PC-3 (cell line): Measurements from ENCODE around the gene CTF1. TPM values are rescaled to one million over a fixed set of nuclear protein-coding genes. Genes with fewer than 3 reads are reported as not detected.

ENCODE experiments used
- ATAC-seq: fragments of 200-7000 bp; cut with Tn5 transposase; 2 replicates; pipeline ENCODE4 v1.9.1; 2020; ENCODE audit warnings: mild to moderate bottlenecking, moderate library complexity
- BruUV-seq: library from RNA; stranded (reverse); fragments of 400-500 nt; replicated peaks from 2 replicates; lab custom pipeline; 2021; lab: Mats Ljungman, UMichigan
- CTCF ChIA-PET: fragments of 300-600 bp; sonication (Branson Sonifier 250); formaldehyde crosslinking; loops from one replicate; lab custom pipeline; 2022; ENCODE audit warnings: antibody characterized with exemption; lab: Charles Lee
- POLR2A ChIA-PET: fragments of 300-600 bp; sonication (Branson Sonifier 250); formaldehyde crosslinking; loops from one replicate; lab custom pipeline; 2022; ENCODE audit warnings: antibody characterized with exemption; ENCODE audit not compliant: unreplicated experiment; lab: Charles Lee
- DNase-seq: peaks from one replicate; pipeline ENCODE4 v3.0.0-alpha.2; 2015
- H2AFZ ChIP-seq: fragments of 300-600 bp; sonication (generic); 2 replicates; pipeline ENCODE4 v1.6.0; 2016; ENCODE audit warnings: antibody characterized with exemption, low read length
- H3F3A ChIP-seq: fragments of 300-600 bp; sonication (generic); one replicate; pipeline ENCODE4 v1.6.0; 2017; ENCODE audit warnings: antibody characterized with exemption, low read length, control low read depth, mild to moderate bottlenecking; ENCODE audit not compliant: unreplicated experiment
- H3K27ac ChIP-seq: fragments of 300-600 bp; sonication (generic); 2 replicates; pipeline ENCODE4 v1.5.1; 2016; ENCODE audit warnings: mild to moderate bottlenecking, low read length
- H3K27me3 ChIP-seq: fragments of 300-600 bp; sonication (generic); 2 replicates; pipeline ENCODE4 v1.6.1; 2016; ENCODE audit warnings: low read length, mixed read lengths
- H3K36me3 ChIP-seq: fragments of 300-600 bp; sonication (generic); 2 replicates; pipeline ENCODE4 v1.6.1; 2016; ENCODE audit warnings: low read depth, mixed run types, low read length, mixed read lengths
- H3K4me1 ChIP-seq: fragments of 300-600 bp; sonication (generic); 2 replicates; pipeline ENCODE4 v1.5.1; 2016; ENCODE audit warnings: low read length; ENCODE audit not compliant: insufficient read depth
- H3K4me2 ChIP-seq: fragments of 300-600 bp; sonication (generic); 2 replicates; pipeline ENCODE4 v1.6.0; 2016; ENCODE audit warnings: low read length
- H3K4me3 ChIP-seq: fragments of 300-600 bp; sonication (generic); 2 replicates; pipeline ENCODE4 v1.5.1; 2016; ENCODE audit warnings: mild to moderate bottlenecking, low read length, mixed read lengths
- H3K79me2 ChIP-seq: fragments of 300-600 bp; sonication (generic); 2 replicates; pipeline ENCODE4 v1.6.1; 2017; ENCODE audit warnings: low read length, mixed read lengths
- H3K9ac ChIP-seq: fragments of 300-600 bp; sonication (generic); 2 replicates; pipeline ENCODE4 v1.6.0; 2016; ENCODE audit warnings: mild to moderate bottlenecking, low read length
- H3K9me2 ChIP-seq: fragments of 300-600 bp; sonication (generic); replicated peaks from 2 replicates; pipeline ENCODE4 v1.6.1; 2016; ENCODE audit warnings: mixed run types, low read length, mixed read lengths
- H3K9me3 ChIP-seq: fragments of 300-600 bp; sonication (generic); 2 replicates; pipeline ENCODE4 v1.6.1; 2016; ENCODE audit warnings: low read length, mixed read lengths
- H4K20me1 ChIP-seq: fragments of 300-600 bp; sonication (generic); 2 replicates; pipeline ENCODE4 v1.6.1; 2016; ENCODE audit warnings: low read length, mixed read lengths
- EZH2 ChIP-seq: fragments of 300-600 bp; sonication (generic); IDR thresholded peaks from one replicate; pipeline ENCODE4 v1.6.1; 2017; ENCODE audit warnings: antibody characterized with exemption, mild to moderate bottlenecking, low read length; ENCODE audit not compliant: unreplicated experiment
- EZH2phosphoT487 ChIP-seq: fragments of 300-600 bp; sonication (generic); IDR thresholded peaks from 2 replicates; pipeline ENCODE4 v1.6.1; 2018; ENCODE audit warnings: mild to moderate bottlenecking, antibody characterized with exemption, low read length, borderline replicate concordance
- intact Hi-C: fragments of 100-400 bp; cut with micrococcal nuclease; formaldehyde crosslinking; loops from 2 replicates; pipeline ENCODE4 v1.9.0; 2023
- total RNA-seq: library from RNA; depleted of rRNA; stranded (reverse); fragments of >200 nt; gene quantifications from 2 replicates; pipeline ENCODE4 v1.2.3, GENCODE V29; 2014
- TF ChIP-seq, protein P1 (sequence below): fragments of 300-600 bp; sonication (generic); conservative IDR thresholded peaks from 2 replicates; pipeline ENCODE4 v1.5.1; 2017; ENCODE audit warnings: antibody characterized with exemption, low read depth, mild to moderate bottlenecking, low read length

The CTF1 gene
- total RNA-seq, 1 experiment from 2014 or later: 0.29 TPM

GRCh38 chr16:30885196-30885595 is 11.2 kb upstream of the CTF1 start:
- TF ChIP-seq EZH2 (no peak), EZH2phosphoT487 (no peak)
- TF ChIP-seq, protein P1, sequence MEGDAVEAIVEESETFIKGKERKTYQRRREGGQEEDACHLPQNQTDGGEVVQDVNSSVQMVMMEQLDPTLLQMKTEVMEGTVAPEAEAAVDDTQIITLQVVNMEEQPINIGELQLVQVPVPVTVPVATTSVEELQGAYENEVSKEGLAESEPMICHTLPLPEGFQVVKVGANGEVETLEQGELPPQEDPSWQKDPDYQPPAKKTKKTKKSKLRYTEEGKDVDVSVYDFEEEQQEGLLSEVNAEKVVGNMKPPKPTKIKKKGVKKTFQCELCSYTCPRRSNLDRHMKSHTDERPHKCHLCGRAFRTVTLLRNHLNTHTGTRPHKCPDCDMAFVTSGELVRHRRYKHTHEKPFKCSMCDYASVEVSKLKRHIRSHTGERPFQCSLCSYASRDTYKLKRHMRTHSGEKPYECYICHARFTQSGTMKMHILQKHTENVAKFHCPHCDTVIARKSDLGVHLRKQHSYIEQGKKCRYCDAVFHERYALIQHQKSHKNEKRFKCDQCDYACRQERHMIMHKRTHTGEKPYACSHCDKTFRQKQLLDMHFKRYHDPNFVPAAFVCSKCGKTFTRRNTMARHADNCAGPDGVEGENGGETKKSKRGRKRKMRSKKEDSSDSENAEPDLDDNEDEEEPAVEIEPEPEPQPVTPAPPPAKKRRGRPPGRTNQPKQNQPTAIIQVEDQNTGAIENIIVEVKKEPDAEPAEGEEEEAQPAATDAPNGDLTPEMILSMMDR: no peak
- H3K36me3 ChIP-seq: no peaks in the 10 kb centered on the region
- no peaks in the 10 kb centered on the region for H3K9me2 ChIP-seq
- no peak overlapping the region for H3K4me2 ChIP-seq
- DNase-seq: no peak
- H3K27ac ChIP-seq: no peak overlapping the region
- POLR2A ChIA-PET: no interaction called here
- H3F3A ChIP-seq: no peaks in the 10 kb centered on the region
- no TSS peak for BruUV-seq
- CTCF ChIA-PET: no interaction called here
- intact Hi-C loops: no loop called here
- no peaks in the 10 kb centered on the region for H3K4me1 ChIP-seq
- H3K4me3 ChIP-seq: no peak overlapping the region
- H3K9me3 ChIP-seq: no peaks in the 10 kb centered on the region
- no peak overlapping the region for H2AFZ ChIP-seq
- no peaks in the 10 kb centered on the region for H3K27me3 ChIP-seq
- no peak for ATAC-seq
- no peak overlapping the region for H3K9ac ChIP-seq
- H3K79me2 ChIP-seq: no peaks in the 10 kb centered on the region
- H4K20me1 ChIP-seq: no peaks in the 10 kb centered on the region

GRCh38 chr16:30886145-30886544 is 10.3 kb upstream of the CTF1 start:
- Histone ChIP-seq H3K4me3 (no peak overlapping the region), H3K4me1 (no peaks in the 10 kb centered on the region), H2AFZ (no peak overlapping the region), H4K20me1 (no peaks in the 10 kb centered on the region), H3K9ac (no peak overlapping the region), H3K9me3 (no peaks in the 10 kb centered on the region), H3K9me2 (no peaks in the 10 kb centered on the region), H3K27me3 (no peaks in the 10 kb centered on the region), H3K36me3 (no peaks in the 10 kb centered on the region), H3F3A (no peaks in the 10 kb centered on the region), H3K79me2 (no peaks in the 10 kb centered on the region), H3K4me2 (no peak overlapping the region), H3K27ac (no peak overlapping the region)
- POLR2A ChIA-PET: no interaction called here
- intact Hi-C loops: no loop called here
- CTCF ChIA-PET: no interaction called here
- TF ChIP-seq, protein P1: no peak
- TF ChIP-seq EZH2 (no peak), EZH2phosphoT487 (no peak)
- no TSS peak for BruUV-seq
- ATAC-seq (no peak), DNase-seq (no peak)

GRCh38 chr16:30887927-30888326 is 8.5 kb upstream of the CTF1 start:
- Histone ChIP-seq H3K4me2 (no peak overlapping the region), H3K79me2 (peaks cover 6% of the 10 kb centered on the region), H2AFZ (no peak overlapping the region), H3K36me3 (no peaks in the 10 kb centered on the region), H3K4me1 (no peaks in the 10 kb centered on the region), H3K27me3 (no peaks in the 10 kb centered on the region), H3F3A (no peaks in the 10 kb centered on the region), H4K20me1 (no peaks in the 10 kb centered on the region), H3K4me3 (no peak overlapping the region), H3K9me3 (no peaks in the 10 kb centered on the region), H3K27ac (no peak overlapping the region), H3K9me2 (no peaks in the 10 kb centered on the region), H3K9ac (no peak overlapping the region)
- intact Hi-C loops: no loop called here
- ChIA-PET CTCF (no interaction called here), POLR2A (no interaction called here)
- no TSS peak for BruUV-seq
- ATAC-seq: no peak
- TF ChIP-seq EZH2phosphoT487: no peak
- no peak for TF ChIP-seq EZH2
- TF ChIP-seq, protein P1: no peak
- no peak for DNase-seq
